Fibroblast of gingiva (primary cell): Measurements from ENCODE around the gene GAL3ST2.
"Not testable (repeated sequence)": the region's sequence is repeated elsewhere in the genome, so short reads cannot be mapped to it uniquely, and the experiment has no call there.

Source experiments
- DNase-seq: peaks from one replicate; pipeline ENCODE4 v3.0.0-alpha.2; 2011; ENCODE audit warnings: low read depth

Gene GAL3ST2

GRCh38 chr2:241820625-241821384, 44.2 kb downstream of the GAL3ST2 start:
- no peak for DNase-seq

GRCh38 chr2:241821460-241822263, 45.0 kb downstream of the GAL3ST2 start:
- no peak for DNase-seq

- no peak for DNase-seq
Measured at GRCh38 chr2:241822264-241822623, 45.6 kb downstream of the GAL3ST2 start.

GRCh38 chr2:241823531-241824437, 47.2 kb downstream of the GAL3ST2 start:
- not testable (repeated sequence) for DNase-seq

GRCh38 chr2:241827394-241827793, 50.8 kb downstream of the GAL3ST2 start:
- no peak for DNase-seq

- DNase-seq = peak; percentile 6
Measured at GRCh38 chr2:241833101-241833663, 56.6 kb downstream of the GAL3ST2 start.

- DNase-seq = not testable (repeated sequence)
Measured at GRCh38 chr2:241833756-241834526, 57.3 kb downstream of the GAL3ST2 start.

- DNase-seq = no peak
Measured at GRCh38 chr2:241834527-241835210, 58.0 kb downstream of the GAL3ST2 start.

GRCh38 chr2:241835611-241836010, 59.0 kb downstream of the GAL3ST2 start:
- no peak for DNase-seq

- no peak for DNase-seq
Measured at GRCh38 chr2:241836292-241836691, 59.7 kb downstream of the GAL3ST2 start.

- no peak for DNase-seq
Measured at GRCh38 chr2:241837197-241837965, 60.8 kb downstream of the GAL3ST2 start.

- DNase-seq = no peak
Measured at GRCh38 chr2:241841181-241842066, 64.8 kb downstream of the GAL3ST2 start.

- no peak for DNase-seq
Measured at GRCh38 chr2:241842067-241842415, 65.4 kb downstream of the GAL3ST2 start.

GRCh38 chr2:241842620-241843211, 66.1 kb downstream of the GAL3ST2 start:
- DNase-seq = no peak

- no peak for DNase-seq
Measured at GRCh38 chr2:241843321-241844065, 66.9 kb downstream of the GAL3ST2 start.

- DNase-seq = peak; percentile 54
Measured at GRCh38 chr2:241844066-241844728, 67.6 kb downstream of the GAL3ST2 start.
